Embryonic facial prominence (tissue), 1 donor: Measurements from ENCODE around the gene SMAD7.
A peak's percentile ranks its signal among the peaks of the same experiment; 100 is the strongest.

ENCODE experiments used
- DNase-seq: peaks from one replicate; pipeline ENCODE4 v3.0.0-alpha.2; 2016; ENCODE audit errors: extremely low spot score

Gene SMAD7

DNA sequence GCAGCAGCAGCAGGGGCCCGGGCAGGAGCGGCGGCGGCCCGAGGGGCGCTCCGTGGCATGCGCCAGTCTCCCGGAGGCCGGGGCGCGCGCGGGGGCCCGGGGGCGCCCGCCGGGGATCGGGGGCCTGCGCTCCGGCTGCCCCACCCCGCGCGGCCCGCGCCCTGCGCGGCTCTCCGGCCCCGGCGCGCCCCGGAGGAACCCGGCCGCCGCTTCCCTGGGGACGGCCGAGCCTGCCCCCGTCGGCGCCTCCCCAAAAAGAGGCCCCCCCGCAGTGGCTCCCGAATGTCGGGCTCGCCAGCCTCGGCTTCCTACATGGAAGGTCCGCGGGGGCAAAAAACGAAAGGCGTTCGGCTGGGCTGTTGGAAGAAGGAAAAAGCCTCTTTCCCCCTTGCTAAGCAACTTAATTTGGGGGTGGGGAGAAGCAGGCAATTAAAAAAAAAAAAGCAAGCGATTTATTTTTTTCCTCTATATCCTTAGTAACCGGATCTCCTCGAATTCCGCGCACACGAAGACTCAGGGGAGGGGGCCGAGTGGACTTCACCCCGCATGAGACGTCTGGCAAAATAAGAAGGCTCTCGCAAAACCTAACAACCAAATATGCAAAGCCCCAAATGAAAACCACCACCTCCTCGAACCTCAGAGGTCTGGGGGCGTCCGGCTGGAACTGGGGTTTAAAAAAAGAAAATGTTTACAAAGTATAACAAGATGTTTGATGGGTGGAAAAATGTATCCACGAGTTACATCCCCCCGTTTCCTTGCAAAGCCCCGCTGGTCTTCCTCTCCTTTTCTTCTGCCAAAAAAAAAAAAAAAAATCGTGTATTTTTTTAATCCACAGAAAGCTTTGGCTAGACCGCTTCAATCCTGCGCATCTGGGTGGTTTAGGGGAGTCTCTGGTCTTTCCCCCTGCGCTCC lies at the start of gene SMAD7:
Gene SMAD7, minus strand, starts transcription at position 430 of the 912 bp plus-strand sequence. CDS start 541 bp downstream, outside the sequence.
- DNase-seq: no peak

GRCh38 chr18:48999569-48999968 lies 48.8 kb upstream of the SMAD7 start:
- DNase-seq: no peak

GRCh38 chr18:48997985-48998831 lies 47.4 kb upstream of the SMAD7 start:
- no peak for DNase-seq

DNA sequence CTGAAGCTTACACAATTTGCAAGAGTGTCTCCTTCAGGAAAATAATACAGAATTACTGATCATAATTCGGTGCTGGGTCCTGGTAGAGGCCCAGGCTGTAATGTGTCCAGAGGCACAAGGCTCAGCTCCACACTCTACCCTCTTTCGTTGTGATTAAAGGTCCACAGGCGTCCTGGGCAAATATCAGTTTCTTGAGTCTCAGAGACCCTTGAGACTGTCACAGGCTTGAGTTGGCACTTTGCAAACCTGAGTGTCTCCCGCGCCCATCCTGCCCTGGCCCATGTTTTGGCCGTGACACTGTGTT lies 46.9 kb upstream of the SMAD7 start:
- DNase-seq: no peak

GRCh38 chr18:48996901-48997463 lies 46.2 kb upstream of the SMAD7 start:
- peak; percentile 35 for DNase-seq

GRCh38 chr18:48996041-48996440 lies 45.3 kb upstream of the SMAD7 start:
- DNase-seq: no peak

DNA sequence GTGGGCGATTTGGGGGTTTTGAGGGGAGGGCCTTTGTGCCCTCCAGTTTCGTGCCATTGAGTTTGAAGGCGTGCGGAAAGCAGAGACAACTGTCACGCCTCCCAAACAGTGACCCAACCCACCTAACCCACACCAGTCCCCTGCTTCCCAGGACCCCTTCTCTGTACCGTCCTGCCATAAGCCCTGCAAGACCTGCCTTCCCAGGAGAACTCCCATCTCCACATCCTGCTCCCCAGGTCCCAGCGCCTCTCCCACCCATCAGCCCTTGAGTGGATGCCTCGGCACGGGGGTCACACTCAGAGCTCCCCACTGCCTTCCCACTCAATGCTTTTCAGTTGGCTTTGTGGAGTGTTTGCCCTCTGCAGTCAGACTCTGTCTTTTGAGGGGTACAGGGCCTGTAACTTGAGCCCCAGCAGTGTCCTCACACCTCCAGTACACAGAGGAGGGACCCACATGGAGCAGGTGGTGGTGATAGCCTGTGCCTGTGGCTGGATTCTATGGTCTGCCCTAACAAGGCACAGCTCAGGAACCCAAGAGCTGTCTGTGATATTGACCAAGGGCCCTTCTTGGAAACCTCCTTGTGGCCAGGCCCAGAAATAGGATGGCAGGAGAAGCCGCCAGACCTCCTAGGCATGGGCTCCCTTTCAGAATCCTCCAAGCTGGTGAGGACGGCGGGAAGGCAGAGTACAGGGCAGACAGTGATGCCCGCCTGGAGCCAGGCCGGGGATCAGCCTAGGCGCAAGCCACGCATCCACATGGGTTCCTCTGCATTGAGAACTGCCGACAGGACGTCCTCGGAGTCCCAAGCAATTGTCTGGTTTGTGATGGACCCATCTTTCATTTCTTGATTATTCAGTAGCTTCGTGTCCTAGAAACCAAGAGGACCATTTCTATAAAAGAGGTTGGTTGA lies 44.4 kb upstream of the SMAD7 start:
- DNase-seq: no peak

DNA sequence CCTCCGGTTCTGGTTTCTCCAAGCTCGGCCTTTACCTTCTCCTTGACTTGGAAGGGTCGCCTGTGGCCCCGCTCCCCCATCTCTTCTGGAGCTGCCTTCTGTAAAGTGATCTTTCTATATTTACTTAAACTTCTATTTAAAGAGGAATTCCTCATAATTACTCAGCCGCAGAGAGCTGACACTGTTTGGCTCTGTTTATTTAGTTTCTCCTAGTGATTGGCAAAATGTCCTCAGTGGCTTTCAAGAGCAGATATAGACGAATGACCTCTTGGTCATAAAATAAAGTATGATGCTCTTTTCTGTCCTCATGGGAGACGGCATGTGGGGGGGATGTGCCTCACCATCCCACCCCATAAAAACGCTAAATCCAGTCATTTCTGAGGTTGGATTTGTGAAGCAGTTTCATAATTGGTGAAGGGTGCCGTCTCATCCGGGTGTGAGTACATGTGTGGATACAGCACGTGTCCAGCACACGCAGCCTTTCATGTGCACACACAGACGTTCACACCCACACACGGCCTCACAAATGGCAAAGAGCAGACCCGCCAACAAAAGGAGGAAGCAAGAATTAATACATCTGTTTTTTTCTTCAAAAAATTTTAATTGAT lies 43.4 kb upstream of the SMAD7 start:
- no peak for DNase-seq

DNA sequence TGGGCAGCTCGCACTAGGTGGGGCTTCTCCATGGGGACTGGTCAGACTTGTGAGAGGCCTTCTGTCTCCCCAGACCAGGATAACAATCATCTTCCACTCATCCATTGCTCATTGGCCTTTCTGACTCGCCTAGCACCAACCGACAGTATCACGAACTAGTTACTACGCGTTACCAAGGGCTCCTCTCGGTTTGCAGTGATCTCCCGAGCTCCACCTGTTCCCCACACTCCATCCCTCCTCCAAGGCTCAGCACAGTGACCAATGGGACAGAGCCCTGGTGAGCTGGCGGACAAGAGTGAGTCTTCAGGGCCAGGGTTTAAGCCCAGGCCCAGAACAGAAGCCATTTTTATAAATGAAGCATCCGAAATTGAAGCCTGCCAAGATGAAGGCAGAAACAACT lies 42.8 kb upstream of the SMAD7 start:
- no peak for DNase-seq

- DNase-seq: no peak
Observed at GRCh38 chr18:48992791-48993555, 42.2 kb upstream of the SMAD7 start.

DNA sequence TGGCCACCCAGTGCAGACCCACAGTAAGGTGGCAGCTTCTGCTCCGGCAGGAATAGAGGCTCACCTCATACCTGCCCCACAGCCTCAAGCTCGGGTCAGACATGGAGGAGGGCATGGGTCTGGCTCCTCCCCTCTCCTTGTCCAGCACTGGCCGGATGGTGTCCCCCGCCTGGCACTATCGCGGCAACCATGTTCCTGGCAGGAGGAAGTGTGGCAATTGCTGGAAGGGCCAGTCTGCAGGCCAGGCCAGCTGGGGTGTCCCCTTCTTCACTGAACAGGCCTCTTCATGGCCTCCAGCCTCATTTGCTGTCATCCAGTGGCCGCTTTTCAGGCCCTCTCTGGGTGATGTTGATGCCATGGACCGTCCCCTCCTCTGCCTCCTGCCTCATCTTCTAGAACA lies 41.4 kb upstream of the SMAD7 start:
- DNase-seq: no peak

DNA sequence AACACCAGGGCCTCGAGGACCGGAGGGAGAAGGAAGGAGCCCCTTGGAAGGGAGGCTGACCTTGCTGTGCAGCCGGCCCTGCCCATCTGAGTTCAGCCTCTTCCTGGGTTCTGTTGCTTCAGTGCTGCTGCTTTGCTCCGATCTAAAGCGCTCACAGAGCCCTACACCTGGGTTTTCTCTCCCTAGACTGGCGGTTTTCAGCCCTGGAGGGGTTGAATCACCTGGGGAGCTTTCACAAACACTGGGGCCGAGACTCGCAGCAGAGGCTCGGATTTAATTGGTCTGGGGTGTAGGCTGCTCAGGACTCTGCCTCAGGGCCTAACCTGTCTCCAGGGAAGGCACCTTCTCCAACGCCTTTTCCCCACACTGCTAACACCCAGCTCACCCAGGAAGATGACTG lies 40.9 kb upstream of the SMAD7 start:
- DNase-seq: no peak

DNA sequence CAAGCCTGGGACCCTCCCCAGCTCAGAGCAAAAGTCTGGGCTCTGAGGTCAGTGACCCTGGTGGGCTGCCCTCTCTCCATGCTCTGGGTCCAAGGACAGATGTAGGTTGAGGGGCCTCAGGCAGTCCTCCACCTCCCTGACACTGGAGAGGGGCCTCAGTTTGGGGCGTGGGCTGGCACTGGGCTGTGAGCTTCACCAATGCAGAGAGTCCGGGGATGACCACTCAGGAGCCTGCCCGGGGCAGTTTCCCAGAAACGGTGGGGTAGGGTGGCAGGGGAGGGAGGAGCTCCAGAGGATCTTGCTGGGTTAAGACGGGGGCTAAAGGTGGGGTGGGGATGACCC lies 40.5 kb upstream of the SMAD7 start:
- DNase-seq: no peak

GRCh38 chr18:48990481-48991318 lies 39.9 kb upstream of the SMAD7 start:
- DNase-seq: no peak

DNA sequence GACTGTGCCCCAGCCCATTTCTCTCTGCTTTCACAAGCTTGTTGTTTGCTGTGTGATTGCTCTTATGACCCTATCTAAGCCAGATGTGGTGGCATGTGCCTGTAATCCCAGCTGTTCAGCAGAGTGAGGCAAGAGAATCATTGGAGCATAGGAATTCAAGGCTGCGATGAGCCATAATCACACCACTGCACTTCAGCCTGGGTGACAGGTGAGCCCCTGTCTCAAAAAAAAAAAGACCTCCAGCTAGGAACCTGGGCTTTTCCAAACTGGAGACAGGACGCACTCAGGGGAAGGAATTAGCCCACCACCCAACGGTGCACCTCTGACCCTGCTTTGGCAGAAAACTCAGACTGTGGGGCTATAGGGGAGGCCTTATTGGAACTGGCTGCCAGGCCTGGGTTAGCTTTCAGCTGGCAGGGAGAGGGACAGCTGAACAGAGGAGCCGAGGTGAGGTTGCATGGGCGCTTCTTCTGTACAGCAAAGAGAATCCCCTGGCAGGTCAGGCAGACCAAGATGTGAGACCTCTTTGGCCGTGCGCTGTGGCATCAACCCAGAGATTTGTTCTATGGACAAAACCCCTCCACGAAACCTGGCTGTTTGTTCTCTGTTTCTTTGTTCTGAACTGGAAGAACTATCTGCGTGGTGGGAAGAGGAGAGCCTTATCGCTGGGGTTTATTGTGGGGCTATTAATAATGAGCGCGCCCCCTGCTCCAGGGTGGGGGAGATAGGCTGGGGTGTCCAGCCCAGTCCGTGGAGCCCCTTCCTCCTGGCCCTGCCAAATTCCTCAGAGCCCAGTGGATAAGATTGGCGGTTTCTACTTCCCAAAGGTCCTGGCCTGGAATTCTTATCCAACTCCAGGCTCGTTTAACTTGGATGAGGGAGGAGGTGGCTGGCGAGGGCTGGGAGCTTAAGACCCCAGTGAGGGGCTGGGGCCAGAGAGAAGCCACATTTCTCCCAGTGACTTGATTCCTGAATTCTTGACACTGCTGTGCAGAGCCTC lies 38.8 kb upstream of the SMAD7 start:
- DNase-seq: no peak

DNA sequence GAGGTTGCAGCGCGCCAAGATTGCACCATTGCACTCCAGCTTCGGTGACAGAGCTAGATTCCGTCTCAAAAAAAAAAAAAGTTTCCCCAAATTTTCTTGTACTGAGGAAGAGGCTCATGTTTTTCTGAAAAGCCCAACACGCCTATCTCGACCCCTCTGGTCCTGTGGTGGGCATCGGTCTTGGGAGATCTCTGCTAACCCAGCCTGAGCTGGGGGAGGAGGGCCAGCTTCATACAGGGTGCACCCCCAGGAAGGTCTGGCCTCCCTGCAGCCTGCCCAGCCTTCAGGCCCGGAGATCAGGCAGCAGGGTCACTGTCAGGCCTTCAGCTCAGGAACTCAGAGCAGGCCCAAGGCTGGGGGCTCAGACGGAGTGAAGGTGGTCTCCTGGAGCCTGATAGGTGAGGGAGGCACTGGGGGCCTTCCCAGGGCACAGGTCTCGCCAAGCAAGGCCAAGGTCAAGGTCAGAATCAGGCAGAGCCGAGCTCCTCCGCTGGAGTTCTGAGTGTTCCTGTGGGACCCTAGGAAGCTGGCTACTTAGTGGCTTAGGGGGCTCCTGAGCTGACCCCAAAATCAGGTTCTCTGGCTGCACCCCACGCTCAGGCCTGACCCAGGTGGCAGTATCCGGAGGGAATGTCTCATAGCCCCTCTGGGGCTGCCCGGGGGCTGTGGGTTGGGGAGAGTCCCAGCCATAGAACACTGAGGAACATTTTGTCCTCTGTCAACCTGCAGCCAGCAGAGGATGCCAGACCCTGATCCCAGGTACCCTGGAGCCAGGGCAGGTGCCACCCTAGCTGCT lies 37.9 kb upstream of the SMAD7 start:
- DNase-seq: no peak

DNA sequence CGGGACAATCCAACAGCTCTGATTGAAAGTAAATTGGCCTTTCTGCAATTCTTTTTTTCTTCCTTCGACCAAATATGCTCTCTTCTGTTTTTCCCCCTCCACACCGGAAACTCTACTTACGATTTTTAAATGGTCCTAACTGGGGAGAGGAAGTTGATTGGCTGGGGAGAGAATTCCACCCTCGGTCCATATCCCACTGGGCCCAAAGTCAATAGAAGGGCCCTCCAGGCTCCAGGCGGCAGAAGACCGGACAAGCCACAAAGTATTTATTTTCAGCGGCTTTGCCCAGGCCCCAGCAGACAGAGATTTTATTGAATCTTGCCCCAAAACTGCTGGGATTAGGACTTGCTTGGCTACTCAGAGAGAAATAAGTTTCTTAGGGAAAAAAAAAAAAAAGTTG lies 37.1 kb upstream of the SMAD7 start:
- DNase-seq: no peak
